ENCODE data around the gene KIRREL3. TPM values are rescaled to one million over a fixed set of nuclear protein-coding genes. Genes with fewer than 3 reads are reported as not detected.

The KIRREL3 gene
- polyA plus RNA-seq, 1 of the 3 experiments (the other 2 are of a cell fraction), result 3.7 TPM

DNA sequence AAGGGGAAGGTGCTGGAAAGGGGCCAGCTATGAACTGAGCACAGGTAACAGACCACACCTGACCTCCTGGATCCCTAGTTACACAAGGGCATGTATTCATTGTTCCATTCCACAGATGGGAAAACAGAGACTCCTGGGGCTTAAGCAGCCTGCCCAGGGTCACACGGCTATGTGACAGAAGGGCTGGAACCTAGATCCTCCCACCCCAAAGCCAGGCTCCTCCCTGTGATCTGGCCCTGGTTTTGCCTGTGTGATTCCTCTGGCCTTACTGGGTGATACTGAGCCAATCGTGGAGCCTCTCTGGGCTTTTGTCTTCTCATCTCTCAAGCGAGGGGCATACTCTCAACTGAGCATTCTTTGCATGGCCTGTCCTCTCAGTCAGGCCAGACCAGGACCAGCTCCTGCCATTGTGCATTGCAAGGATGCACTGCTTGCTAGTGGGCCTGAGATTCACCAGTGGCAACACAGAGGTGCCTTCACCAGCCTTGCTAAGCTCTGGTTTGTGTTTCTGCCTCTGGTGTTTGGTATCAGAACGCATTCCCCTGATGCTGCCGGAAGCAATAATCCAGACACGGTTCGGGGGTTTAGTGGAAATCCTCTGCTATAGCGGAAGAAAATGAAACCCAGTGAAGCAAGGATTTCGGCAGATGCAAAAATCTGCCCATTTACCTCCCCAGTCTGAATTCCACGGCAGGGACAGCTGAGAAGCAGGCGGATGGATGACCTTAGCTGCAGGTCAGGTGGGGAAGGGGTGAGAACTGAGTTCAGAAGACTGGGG, 418.5 kb downstream of the KIRREL3 start:
- Histone ChIP-seq H3K9me2 (no peaks in the 10 kb centered on the region), H3F3A (replicated peaks; ENCODE audit: insufficient read depth) (peaks cover 13% of the 10 kb centered on the region), H3K4me3 (ENCODE audit: low read depth in 2 of 2, low read length in 1 of 2) (no peak overlapping the region), H3K4me1 (ENCODE audit: control insufficient read depth in 1 of 2, insufficient read depth in 2 of 2, low read depth in 1 of 2, low read length in 1 of 2) (peaks cover 18 to 32% of the 10 kb centered on the region in 2 experiments), H3K36me3 (replicated peaks in 1 of 2; ENCODE audit: control insufficient read depth in 1 of 2, insufficient read depth in 2 of 2, low read length in 1 of 2) (no peaks in the 10 kb centered on the region), H3K27ac (ENCODE audit: low read depth in 2 of 2, low read length in 1 of 2) (no peak overlapping the region), H3K9me3 (no peaks in the 10 kb centered on the region), H3K27me3 (ENCODE audit: insufficient read depth) (no peaks in the 10 kb centered on the region), H2AFZ (ENCODE audit: low read depth) (no peak overlapping the region), H4K20me1 (ENCODE audit: insufficient read depth) (no peaks in the 10 kb centered on the region), H3K4me2 (no peak overlapping the region), H3K9ac (no peak overlapping the region), H3K79me2 (ENCODE audit: insufficient read depth) (no peaks in the 10 kb centered on the region)
- 82% methylated on average over 10 of the region's 11 CpGs for WGBS (ENCODE audit: low lambda C conversion rate)
- ChIA-PET POLR2A (no interaction called here), CTCF (no interaction called here)
- DNase-seq, result no peak
- TF ChIP-seq, protein P1, sequence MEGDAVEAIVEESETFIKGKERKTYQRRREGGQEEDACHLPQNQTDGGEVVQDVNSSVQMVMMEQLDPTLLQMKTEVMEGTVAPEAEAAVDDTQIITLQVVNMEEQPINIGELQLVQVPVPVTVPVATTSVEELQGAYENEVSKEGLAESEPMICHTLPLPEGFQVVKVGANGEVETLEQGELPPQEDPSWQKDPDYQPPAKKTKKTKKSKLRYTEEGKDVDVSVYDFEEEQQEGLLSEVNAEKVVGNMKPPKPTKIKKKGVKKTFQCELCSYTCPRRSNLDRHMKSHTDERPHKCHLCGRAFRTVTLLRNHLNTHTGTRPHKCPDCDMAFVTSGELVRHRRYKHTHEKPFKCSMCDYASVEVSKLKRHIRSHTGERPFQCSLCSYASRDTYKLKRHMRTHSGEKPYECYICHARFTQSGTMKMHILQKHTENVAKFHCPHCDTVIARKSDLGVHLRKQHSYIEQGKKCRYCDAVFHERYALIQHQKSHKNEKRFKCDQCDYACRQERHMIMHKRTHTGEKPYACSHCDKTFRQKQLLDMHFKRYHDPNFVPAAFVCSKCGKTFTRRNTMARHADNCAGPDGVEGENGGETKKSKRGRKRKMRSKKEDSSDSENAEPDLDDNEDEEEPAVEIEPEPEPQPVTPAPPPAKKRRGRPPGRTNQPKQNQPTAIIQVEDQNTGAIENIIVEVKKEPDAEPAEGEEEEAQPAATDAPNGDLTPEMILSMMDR (IDR thresholded peaks at IDR 0.05), result no peak
- no peak for TF ChIP-seq RFX5 (IDR thresholded peaks at IDR 0.05; ENCODE audit: low read length)
- no peak for TF ChIP-seq NRF1 (IDR thresholded peaks at IDR 0.05; ENCODE audit: low read depth, low read length)
- no peak for TF ChIP-seq SMC3 (IDR thresholded peaks at IDR 0.05; ENCODE audit: low read depth, low read length)
- TF ChIP-seq, protein P2, sequence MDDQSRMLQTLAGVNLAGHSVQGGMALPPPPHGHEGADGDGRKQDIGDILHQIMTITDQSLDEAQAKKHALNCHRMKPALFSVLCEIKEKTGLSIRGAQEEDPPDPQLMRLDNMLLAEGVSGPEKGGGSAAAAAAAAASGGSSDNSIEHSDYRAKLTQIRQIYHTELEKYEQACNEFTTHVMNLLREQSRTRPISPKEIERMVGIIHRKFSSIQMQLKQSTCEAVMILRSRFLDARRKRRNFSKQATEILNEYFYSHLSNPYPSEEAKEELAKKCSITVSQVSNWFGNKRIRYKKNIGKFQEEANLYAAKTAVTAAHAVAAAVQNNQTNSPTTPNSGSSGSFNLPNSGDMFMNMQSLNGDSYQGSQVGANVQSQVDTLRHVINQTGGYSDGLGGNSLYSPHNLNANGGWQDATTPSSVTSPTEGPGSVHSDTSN (IDR thresholded peaks at IDR 0.05), result no peak
- TF ChIP-seq EP300 (IDR thresholded peaks at IDR 0.05; ENCODE audit: borderline replicate concordance in 1 of 2, low read depth in 1 of 2, low read length in 1 of 2), result no peak

DNA sequence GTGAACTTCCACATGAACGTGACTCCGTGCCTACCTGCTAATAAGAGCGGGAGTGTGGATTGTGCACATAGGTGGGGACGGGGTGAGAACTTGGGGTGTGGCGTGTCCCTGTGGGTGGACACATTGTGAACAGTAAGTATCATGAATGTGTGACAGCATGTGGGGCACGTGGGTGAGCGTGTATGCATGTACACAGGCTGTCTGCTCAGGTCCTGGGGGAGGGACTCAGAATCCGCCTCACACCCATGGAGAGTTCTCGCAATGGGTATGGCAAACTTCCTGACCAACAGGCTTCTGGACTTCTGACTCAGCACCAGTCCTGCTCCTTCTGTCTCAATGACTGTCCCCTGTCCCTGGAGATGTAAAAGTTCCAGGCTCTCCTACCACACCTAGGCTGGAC, 422.1 kb downstream of the KIRREL3 start:
- H3K4me1 ChIP-seq (ENCODE audit: control insufficient read depth in 1 of 2, insufficient read depth in 2 of 2, low read depth in 1 of 2, low read length in 1 of 2), result peaks cover 4 to 12% of the 10 kb centered on the region in 2 experiments; a peak in 1 of 4 replicates
- no peaks in the 10 kb centered on the region for H3K27me3 ChIP-seq (ENCODE audit: insufficient read depth)
- ChIA-PET POLR2A (no interaction called here), CTCF (interaction anchor here (0.6 to 2.4 kb wide), 2 partner anchors 29 to 60 kb away, joined by 4 to 10 read pairs; no protein-coding TSS in a partner anchor)
- H3K9me2 ChIP-seq, result no peaks in the 10 kb centered on the region
- no peak overlapping the region for H3K27ac ChIP-seq (ENCODE audit: low read depth in 2 of 2, low read length in 1 of 2)
- TF ChIP-seq TEAD4 (IDR thresholded peaks at IDR 0.05; ENCODE audit: borderline replicate concordance, insufficient read depth) (no peak), RFX5 (IDR thresholded peaks at IDR 0.05; ENCODE audit: low read length) (no peak), GABPA (IDR thresholded peaks at IDR 0.05; ENCODE audit: low read depth) (no peak), FOXJ3 (CRISPR knock-in tag; IDR thresholded peaks at IDR 0.05) (no peak), NRF1 (IDR thresholded peaks at IDR 0.05; ENCODE audit: low read depth, low read length) (no peak), CHD2 (IDR thresholded peaks at IDR 0.05; ENCODE audit: low read length, partially characterized antibody) (no peak), SMC3 (IDR thresholded peaks at IDR 0.05; ENCODE audit: low read depth, low read length) (no peak), TCF12 (IDR thresholded peaks at IDR 0.05) (no peak), FOXM1 (IDR thresholded peaks at IDR 0.05; ENCODE audit: low read depth) (no peak)
- TF ChIP-seq, protein P1 (IDR thresholded peaks at IDR 0.05), result no peak
- TF ChIP-seq, protein P3, sequence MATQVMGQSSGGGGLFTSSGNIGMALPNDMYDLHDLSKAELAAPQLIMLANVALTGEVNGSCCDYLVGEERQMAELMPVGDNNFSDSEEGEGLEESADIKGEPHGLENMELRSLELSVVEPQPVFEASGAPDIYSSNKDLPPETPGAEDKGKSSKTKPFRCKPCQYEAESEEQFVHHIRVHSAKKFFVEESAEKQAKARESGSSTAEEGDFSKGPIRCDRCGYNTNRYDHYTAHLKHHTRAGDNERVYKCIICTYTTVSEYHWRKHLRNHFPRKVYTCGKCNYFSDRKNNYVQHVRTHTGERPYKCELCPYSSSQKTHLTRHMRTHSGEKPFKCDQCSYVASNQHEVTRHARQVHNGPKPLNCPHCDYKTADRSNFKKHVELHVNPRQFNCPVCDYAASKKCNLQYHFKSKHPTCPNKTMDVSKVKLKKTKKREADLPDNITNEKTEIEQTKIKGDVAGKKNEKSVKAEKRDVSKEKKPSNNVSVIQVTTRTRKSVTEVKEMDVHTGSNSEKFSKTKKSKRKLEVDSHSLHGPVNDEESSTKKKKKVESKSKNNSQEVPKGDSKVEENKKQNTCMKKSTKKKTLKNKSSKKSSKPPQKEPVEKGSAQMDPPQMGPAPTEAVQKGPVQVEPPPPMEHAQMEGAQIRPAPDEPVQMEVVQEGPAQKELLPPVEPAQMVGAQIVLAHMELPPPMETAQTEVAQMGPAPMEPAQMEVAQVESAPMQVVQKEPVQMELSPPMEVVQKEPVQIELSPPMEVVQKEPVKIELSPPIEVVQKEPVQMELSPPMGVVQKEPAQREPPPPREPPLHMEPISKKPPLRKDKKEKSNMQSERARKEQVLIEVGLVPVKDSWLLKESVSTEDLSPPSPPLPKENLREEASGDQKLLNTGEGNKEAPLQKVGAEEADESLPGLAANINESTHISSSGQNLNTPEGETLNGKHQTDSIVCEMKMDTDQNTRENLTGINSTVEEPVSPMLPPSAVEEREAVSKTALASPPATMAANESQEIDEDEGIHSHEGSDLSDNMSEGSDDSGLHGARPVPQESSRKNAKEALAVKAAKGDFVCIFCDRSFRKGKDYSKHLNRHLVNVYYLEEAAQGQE (IDR thresholded peaks at IDR 0.05; ENCODE audit: low read depth, low read length), result no peak
- H4K20me1 ChIP-seq (ENCODE audit: insufficient read depth), result no peaks in the 10 kb centered on the region
- no peaks in the 10 kb centered on the region for H3F3A ChIP-seq (replicated peaks; ENCODE audit: insufficient read depth)
- H2AFZ ChIP-seq (ENCODE audit: low read depth), result no peak overlapping the region
- no peak overlapping the region for H3K9ac ChIP-seq
- H3K4me2 ChIP-seq, result 0 out of 2 replicates have a peak overlapping the region, but pooled peaks have one; percentile 36
- no peak for DNase-seq
- WGBS (ENCODE audit: low lambda C conversion rate), result 85% methylated on average over 9 of the region's 9 CpGs
- H3K4me3 ChIP-seq (ENCODE audit: low read depth in 2 of 2, low read length in 1 of 2), result no peak overlapping the region
- no peaks in the 10 kb centered on the region for H3K36me3 ChIP-seq (replicated peaks in 1 of 2; ENCODE audit: control insufficient read depth in 1 of 2, insufficient read depth in 2 of 2, low read length in 1 of 2)
- H3K79me2 ChIP-seq (ENCODE audit: insufficient read depth), result no peaks in the 10 kb centered on the region
- H3K9me3 ChIP-seq, result no peaks in the 10 kb centered on the region

Data from SK-N-SH (cell line).